ENCODE results near the gene ESPL1. TPM values are rescaled to one million over a fixed set of nuclear protein-coding genes. Genes with fewer than 3 reads are reported as not detected.
"Not testable (repeated sequence)": the region's sequence is repeated elsewhere in the genome, so short reads cannot be mapped to it uniquely, and the experiment has no call there.

The ESPL1 gene
- total RNA-seq, 1 experiment from 2014 or later = 54.6 TPM

- DNase-seq (ENCODE audit: low read depth, low spot score) (no peak), ATAC-seq (no peak)
- Histone ChIP-seq H3K27ac (ENCODE audit: low read length) (peak overlapping the region; percentile 95), H3K9me3 (ENCODE audit: control insufficient read depth, insufficient read depth, low read depth, low read length) (no peaks in the 10 kb centered on the region), H3K36me3 (ENCODE audit: control insufficient read depth, insufficient read depth, low read length) (peaks cover 3% of the 10 kb centered on the region; the same call in 1 of the 2 replicates), H3K27me3 (ENCODE audit: control insufficient read depth, insufficient read depth, low read length) (no peaks in the 10 kb centered on the region), H3K4me1 (ENCODE audit: control insufficient read depth, insufficient read depth, low read length) (peaks cover 38% of the 10 kb centered on the region), H3K4me3 (ENCODE audit: low read depth in 2 of 2, low read length in 2 of 2) (peak overlapping the region; percentile 69 to 95)
- in situ Hi-C loops (cut with HindIII; ENCODE audit: low pct_unique_long_range_greater_than_20kb, low sequenced_read_pairs) = no loop called here
- ChIA-PET CTCF (interaction anchor here (0.6 to 1.2 kb wide), 3 partner anchors 25 to 106 kb away, joined by 3 to 5 read pairs (median 4); partner anchors contain the start of gene AAAS), POLR2A (interaction anchor here (0.6 to 1.5 kb wide), 3 partner anchors 17 to 60 kb away, joined by 4 to 17 read pairs (median 6); partner anchors contain the start of gene AAAS)
- intact Hi-C loops (cut with micrococcal nuclease; ENCODE audit: unreplicated experiment) = no loop called here
- TF ChIP-seq, protein P1, sequence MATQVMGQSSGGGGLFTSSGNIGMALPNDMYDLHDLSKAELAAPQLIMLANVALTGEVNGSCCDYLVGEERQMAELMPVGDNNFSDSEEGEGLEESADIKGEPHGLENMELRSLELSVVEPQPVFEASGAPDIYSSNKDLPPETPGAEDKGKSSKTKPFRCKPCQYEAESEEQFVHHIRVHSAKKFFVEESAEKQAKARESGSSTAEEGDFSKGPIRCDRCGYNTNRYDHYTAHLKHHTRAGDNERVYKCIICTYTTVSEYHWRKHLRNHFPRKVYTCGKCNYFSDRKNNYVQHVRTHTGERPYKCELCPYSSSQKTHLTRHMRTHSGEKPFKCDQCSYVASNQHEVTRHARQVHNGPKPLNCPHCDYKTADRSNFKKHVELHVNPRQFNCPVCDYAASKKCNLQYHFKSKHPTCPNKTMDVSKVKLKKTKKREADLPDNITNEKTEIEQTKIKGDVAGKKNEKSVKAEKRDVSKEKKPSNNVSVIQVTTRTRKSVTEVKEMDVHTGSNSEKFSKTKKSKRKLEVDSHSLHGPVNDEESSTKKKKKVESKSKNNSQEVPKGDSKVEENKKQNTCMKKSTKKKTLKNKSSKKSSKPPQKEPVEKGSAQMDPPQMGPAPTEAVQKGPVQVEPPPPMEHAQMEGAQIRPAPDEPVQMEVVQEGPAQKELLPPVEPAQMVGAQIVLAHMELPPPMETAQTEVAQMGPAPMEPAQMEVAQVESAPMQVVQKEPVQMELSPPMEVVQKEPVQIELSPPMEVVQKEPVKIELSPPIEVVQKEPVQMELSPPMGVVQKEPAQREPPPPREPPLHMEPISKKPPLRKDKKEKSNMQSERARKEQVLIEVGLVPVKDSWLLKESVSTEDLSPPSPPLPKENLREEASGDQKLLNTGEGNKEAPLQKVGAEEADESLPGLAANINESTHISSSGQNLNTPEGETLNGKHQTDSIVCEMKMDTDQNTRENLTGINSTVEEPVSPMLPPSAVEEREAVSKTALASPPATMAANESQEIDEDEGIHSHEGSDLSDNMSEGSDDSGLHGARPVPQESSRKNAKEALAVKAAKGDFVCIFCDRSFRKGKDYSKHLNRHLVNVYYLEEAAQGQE (IDR thresholded peaks at IDR 0.05; ENCODE audit: insufficient read depth in 1 of 2, low read depth in 2 of 2, low read length in 1 of 2) = no peak
- TF ChIP-seq TCF7L2 (IDR thresholded peaks at IDR 0.05; ENCODE audit: low read depth, low read length) (no peak), SIN3A (IDR thresholded peaks at IDR 0.05; ENCODE audit: borderline replicate concordance, insufficient read depth, low read depth, low read length) (no peak), POLR2AphosphoS5 (IDR thresholded peaks at IDR 0.05; ENCODE audit: low read depth, low read length) (no peak)
- TF ChIP-seq, protein P2, sequence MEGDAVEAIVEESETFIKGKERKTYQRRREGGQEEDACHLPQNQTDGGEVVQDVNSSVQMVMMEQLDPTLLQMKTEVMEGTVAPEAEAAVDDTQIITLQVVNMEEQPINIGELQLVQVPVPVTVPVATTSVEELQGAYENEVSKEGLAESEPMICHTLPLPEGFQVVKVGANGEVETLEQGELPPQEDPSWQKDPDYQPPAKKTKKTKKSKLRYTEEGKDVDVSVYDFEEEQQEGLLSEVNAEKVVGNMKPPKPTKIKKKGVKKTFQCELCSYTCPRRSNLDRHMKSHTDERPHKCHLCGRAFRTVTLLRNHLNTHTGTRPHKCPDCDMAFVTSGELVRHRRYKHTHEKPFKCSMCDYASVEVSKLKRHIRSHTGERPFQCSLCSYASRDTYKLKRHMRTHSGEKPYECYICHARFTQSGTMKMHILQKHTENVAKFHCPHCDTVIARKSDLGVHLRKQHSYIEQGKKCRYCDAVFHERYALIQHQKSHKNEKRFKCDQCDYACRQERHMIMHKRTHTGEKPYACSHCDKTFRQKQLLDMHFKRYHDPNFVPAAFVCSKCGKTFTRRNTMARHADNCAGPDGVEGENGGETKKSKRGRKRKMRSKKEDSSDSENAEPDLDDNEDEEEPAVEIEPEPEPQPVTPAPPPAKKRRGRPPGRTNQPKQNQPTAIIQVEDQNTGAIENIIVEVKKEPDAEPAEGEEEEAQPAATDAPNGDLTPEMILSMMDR (IDR thresholded peaks at IDR 0.05) = no peak
- TSS peak; percentile 85 for BruUV-seq (replicated peaks)
These were observed 27.8 kb downstream of the ESPL1 start for GRCh38 chr12:53295891-53296219.

DNA sequence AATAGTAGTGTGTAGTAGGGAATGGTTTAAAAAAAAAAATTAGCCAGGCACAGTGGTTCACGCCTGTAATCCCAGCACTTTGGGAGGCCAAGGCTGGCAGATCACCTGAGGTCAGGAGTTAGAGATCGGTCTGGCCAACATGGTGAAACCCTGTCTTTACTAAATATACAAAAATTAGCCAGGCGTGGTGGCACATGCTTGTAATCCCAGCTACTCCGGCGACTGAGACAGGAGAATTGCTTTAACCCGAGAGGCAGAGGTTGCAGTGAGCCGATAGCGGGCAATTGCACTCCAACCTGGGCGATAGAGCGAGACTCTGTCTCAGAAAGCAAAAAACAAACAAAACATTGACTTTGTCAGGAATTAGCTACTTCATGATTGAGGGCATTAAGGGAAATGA, 29.0 kb downstream of the ESPL1 start:
- in situ Hi-C loops (cut with HindIII; ENCODE audit: low pct_unique_long_range_greater_than_20kb, low sequenced_read_pairs); H3K36me3 ChIP-seq (ENCODE audit: control insufficient read depth, insufficient read depth, low read length); H3K27me3 ChIP-seq (ENCODE audit: control insufficient read depth, insufficient read depth, low read length); BruUV-seq (replicated peaks); DNase-seq (ENCODE audit: low read depth, low spot score); H3K9me3 ChIP-seq (ENCODE audit: control insufficient read depth, insufficient read depth, low read depth, low read length); intact Hi-C loops (cut with micrococcal nuclease; ENCODE audit: unreplicated experiment); ATAC-seq; H3K4me3 ChIP-seq (ENCODE audit: low read depth in 2 of 2, low read length in 2 of 2): not testable (repeated sequence)
- H3K4me1 ChIP-seq (ENCODE audit: control insufficient read depth, insufficient read depth, low read length) = peaks cover 38% of the 10 kb centered on the region
- ChIA-PET CTCF (interaction anchor here (1.2 kb wide), 1 partner anchor 24 kb away, joined by 3 read pairs; the partner anchor contains the start of gene AAAS), POLR2A (interaction anchor here (0.5 kb wide), 1 partner anchor 23 kb away, joined by 6 read pairs; no protein-coding TSS in a partner anchor)
- 0 out of 2 replicates have a peak overlapping the region, but pooled peaks have one; percentile 95 for H3K27ac ChIP-seq (ENCODE audit: low read length)

DNA sequence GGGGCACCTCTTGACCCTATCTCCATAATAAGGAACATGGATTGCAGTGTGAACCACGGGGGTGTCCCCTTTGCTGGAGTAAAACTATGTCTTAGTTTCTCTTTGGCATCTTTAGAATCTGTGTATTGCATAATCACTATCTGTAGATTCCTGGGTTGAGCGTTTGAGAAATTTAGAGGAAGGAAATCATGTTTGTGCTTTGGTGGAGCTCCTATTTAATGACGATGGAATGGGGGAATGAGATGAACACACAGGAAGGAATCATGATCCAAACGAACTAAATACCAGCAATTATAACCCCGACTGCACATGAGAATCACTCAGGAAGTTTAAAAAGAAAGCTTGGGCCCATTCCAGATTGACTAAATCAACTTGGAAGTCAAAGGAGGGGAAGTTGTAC, 30.1 kb downstream of the ESPL1 start:
- H3K36me3 ChIP-seq (ENCODE audit: control insufficient read depth, insufficient read depth, low read length) = no peaks in the 10 kb centered on the region; the same call in 1 of the 2 replicates
- peaks cover 47% of the 10 kb centered on the region for H3K4me1 ChIP-seq (ENCODE audit: control insufficient read depth, insufficient read depth, low read length)
- ATAC-seq (no peak), DNase-seq (ENCODE audit: low read depth, low spot score) (no peak)
- BruUV-seq (replicated peaks) = no TSS peak
- no peaks in the 10 kb centered on the region for H3K27me3 ChIP-seq (ENCODE audit: control insufficient read depth, insufficient read depth, low read length)
- intact Hi-C loops (cut with micrococcal nuclease; ENCODE audit: unreplicated experiment) (no loop called here), in situ Hi-C loops (cut with HindIII; ENCODE audit: low pct_unique_long_range_greater_than_20kb, low sequenced_read_pairs) (no loop called here)
- CTCF ChIA-PET = interaction anchor here (1.2 to 1.3 kb wide), 2 partner anchors 23 to 85 kb away, joined by 3 to 4 read pairs; partner anchors contain the start of gene AAAS
- POLR2A ChIA-PET = interaction anchor here (0.7 kb wide), 2 partner anchors 22 to 92 kb away, joined by 4 to 5 read pairs; no protein-coding TSS in a partner anchor
- no peaks in the 10 kb centered on the region for H3K9me3 ChIP-seq (ENCODE audit: control insufficient read depth, insufficient read depth, low read depth, low read length)
- H3K4me3 ChIP-seq (ENCODE audit: low read depth in 2 of 2, low read length in 2 of 2) = peak overlapping the region in 1 of 2 experiments; percentile 7; a peak in 1 of 4 replicates
- peak overlapping the region; percentile 29; the same call in 1 of the 2 replicates for H3K27ac ChIP-seq (ENCODE audit: low read length)
- TF ChIP-seq, protein P2 (IDR thresholded peaks at IDR 0.05) = no peak
- TF ChIP-seq SIN3A (IDR thresholded peaks at IDR 0.05; ENCODE audit: borderline replicate concordance, insufficient read depth, low read depth, low read length) = no peak
- TF ChIP-seq POLR2AphosphoS5 (IDR thresholded peaks at IDR 0.05; ENCODE audit: low read depth, low read length) = no peak
- TF ChIP-seq TCF7L2 (IDR thresholded peaks at IDR 0.05; ENCODE audit: low read depth, low read length) = no peak
- TF ChIP-seq, protein P1 (IDR thresholded peaks at IDR 0.05; ENCODE audit: insufficient read depth in 1 of 2, low read depth in 2 of 2, low read length in 1 of 2) = no peak

Measured in Panc1 (cell line).